ENCODE measurements around the gene COL5A1.

DNA sequence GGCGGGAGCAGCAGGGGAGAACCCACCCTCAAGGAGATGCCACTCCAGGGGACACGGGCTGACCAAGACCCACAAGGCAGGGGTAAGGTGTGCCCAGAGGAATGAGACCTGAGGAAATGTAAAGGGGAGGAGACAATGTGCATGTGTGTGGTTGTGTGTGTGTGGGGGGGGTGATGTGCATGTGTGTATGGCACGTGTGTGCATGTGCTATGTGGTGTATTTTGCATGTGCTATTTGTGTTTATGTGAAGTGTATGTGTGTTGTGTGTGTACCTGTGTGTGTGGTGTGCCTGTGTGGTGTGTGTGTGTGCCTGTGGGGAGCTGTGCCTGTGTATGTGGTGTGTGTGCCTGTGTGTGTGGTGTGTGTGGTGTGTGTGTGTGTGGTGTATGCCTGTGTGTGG, 205.5 kb downstream of the COL5A1 start:
- TF ChIP-seq RAD21 (IDR thresholded peaks at IDR 0.05; ENCODE audit: low read depth), result no peak
- TF ChIP-seq, protein P1, sequence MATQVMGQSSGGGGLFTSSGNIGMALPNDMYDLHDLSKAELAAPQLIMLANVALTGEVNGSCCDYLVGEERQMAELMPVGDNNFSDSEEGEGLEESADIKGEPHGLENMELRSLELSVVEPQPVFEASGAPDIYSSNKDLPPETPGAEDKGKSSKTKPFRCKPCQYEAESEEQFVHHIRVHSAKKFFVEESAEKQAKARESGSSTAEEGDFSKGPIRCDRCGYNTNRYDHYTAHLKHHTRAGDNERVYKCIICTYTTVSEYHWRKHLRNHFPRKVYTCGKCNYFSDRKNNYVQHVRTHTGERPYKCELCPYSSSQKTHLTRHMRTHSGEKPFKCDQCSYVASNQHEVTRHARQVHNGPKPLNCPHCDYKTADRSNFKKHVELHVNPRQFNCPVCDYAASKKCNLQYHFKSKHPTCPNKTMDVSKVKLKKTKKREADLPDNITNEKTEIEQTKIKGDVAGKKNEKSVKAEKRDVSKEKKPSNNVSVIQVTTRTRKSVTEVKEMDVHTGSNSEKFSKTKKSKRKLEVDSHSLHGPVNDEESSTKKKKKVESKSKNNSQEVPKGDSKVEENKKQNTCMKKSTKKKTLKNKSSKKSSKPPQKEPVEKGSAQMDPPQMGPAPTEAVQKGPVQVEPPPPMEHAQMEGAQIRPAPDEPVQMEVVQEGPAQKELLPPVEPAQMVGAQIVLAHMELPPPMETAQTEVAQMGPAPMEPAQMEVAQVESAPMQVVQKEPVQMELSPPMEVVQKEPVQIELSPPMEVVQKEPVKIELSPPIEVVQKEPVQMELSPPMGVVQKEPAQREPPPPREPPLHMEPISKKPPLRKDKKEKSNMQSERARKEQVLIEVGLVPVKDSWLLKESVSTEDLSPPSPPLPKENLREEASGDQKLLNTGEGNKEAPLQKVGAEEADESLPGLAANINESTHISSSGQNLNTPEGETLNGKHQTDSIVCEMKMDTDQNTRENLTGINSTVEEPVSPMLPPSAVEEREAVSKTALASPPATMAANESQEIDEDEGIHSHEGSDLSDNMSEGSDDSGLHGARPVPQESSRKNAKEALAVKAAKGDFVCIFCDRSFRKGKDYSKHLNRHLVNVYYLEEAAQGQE (IDR thresholded peaks at IDR 0.05; ENCODE audit: low read depth), result no peak

All from Ishikawa (cell line).